GM23338 (cell line): ENCODE data around the gene PLCL1. TPM values are rescaled to one million over a fixed set of nuclear protein-coding genes. Genes with fewer than 3 reads are reported as not detected.

Source experiments
- ATAC-seq: fragments of 200-7000 bp; cut with Tn5 transposase; 3 replicates; pipeline ENCODE4 v1.9.1; 2020
- DNase-seq: peaks from one replicate; pipeline ENCODE4 v3.0.0-alpha.2; 2015; ENCODE audit warnings: low spot score
- H2AFZ ChIP-seq: fragments of 200-600 bp; sonication (generic); 2 replicates; pipeline ENCODE4 v1.8.0; 2016; ENCODE audit warnings: antibody characterized with exemption, mild to moderate bottlenecking, moderate library complexity
- H3F3A ChIP-seq: fragments of 200-600 bp; sonication (generic); replicated peaks from 2 replicates; pipeline ENCODE4 v1.8.0; 2017; ENCODE audit warnings: antibody characterized with exemption, mixed run types, low read depth
- H3K27ac ChIP-seq: fragments of 200-600 bp; sonication (generic); 2 replicates; pipeline ENCODE4 v1.6.1; 2016; ENCODE audit warnings: low read depth
- H3K27me3 ChIP-seq: fragments of 200-600 bp; sonication (generic); 2 replicates; pipeline ENCODE4 v1.8.0; 2016; ENCODE audit warnings: mild to moderate bottlenecking, mixed run types, moderate library complexity; ENCODE audit not compliant: insufficient read depth
- H3K36me3 ChIP-seq: fragments of 200-600 bp; sonication (generic); 2 replicates; pipeline ENCODE4 v1.8.0; 2016; ENCODE audit warnings: mild to moderate bottlenecking; ENCODE audit not compliant: insufficient read depth
- H3K4me1 ChIP-seq: fragments of 200-600 bp; sonication (generic); 2 replicates; pipeline ENCODE4 v1.8.0; 2016; ENCODE audit warnings: mild to moderate bottlenecking, moderate library complexity; ENCODE audit not compliant: insufficient read depth
- H3K4me2 ChIP-seq: fragments of 200-600 bp; sonication (generic); 2 replicates; pipeline ENCODE4 v1.7.1; 2017; ENCODE audit warnings: mixed run types
- H3K4me3 ChIP-seq: fragments of 200-600 bp; sonication (generic); 2 replicates; pipeline ENCODE4 v1.6.1; 2016; ENCODE audit warnings: mixed run types
- H3K79me2 ChIP-seq: fragments of 200-600 bp; sonication (generic); replicated peaks from 2 replicates; pipeline ENCODE4 v1.8.0; 2017; ENCODE audit warnings: mild to moderate bottlenecking; ENCODE audit not compliant: insufficient read depth
- H3K9me2 ChIP-seq: fragments of 200-600 bp; sonication (generic); 2 replicates; pipeline ENCODE4 v1.8.0; 2017; ENCODE audit not compliant: insufficient read depth
- H4K20me1 ChIP-seq: fragments of 200-600 bp; sonication (generic); replicated peaks from 2 replicates; pipeline ENCODE4 v1.8.0; 2017; ENCODE audit warnings: mild to moderate bottlenecking; ENCODE audit not compliant: insufficient read depth
- H3K27ac Mint-ChIP-seq: 2 replicates; pipeline ENCODE4 v1.8.0; 2020; ENCODE audit warnings: inconsistent platforms, mild to moderate bottlenecking, moderate library complexity, mixed read lengths
- H3K27me3 Mint-ChIP-seq: 3 replicates; pipeline ENCODE4 v1.8.0; 2022; ENCODE audit warnings: low read depth, mild to moderate bottlenecking, moderate library complexity, mixed read lengths, inconsistent platforms; ENCODE audit not compliant: insufficient read depth, poor library complexity
- H3K36me3 Mint-ChIP-seq: 3 replicates; pipeline ENCODE4 v1.8.0; 2021; ENCODE audit warnings: low read depth, mild to moderate bottlenecking, inconsistent platforms, moderate library complexity, mixed read lengths
- H3K4me1 Mint-ChIP-seq: 3 replicates; pipeline ENCODE4 v1.8.0; 2020; ENCODE audit warnings: mild to moderate bottlenecking, inconsistent platforms, mixed read lengths
- H3K4me3 Mint-ChIP-seq: 3 replicates; pipeline ENCODE4 v1.8.0; 2021; ENCODE audit warnings: moderate library complexity, mild to moderate bottlenecking, inconsistent platforms, mixed read lengths
- H3K9me3 Mint-ChIP-seq: 3 replicates; pipeline ENCODE4 v1.8.0; 2020; ENCODE audit warnings: moderate library complexity, mild to moderate bottlenecking, inconsistent platforms, mixed read lengths
- CREB1 ChIP-seq: fragments of 250-450 bp; sonication (Bioruptor Pico); IDR thresholded peaks from 2 replicates; pipeline ENCODE4 v1.5.0; 2020; ENCODE audit warnings: low read depth, mild to moderate bottlenecking, moderate library complexity
- CTCF ChIP-seq, 2 experiments: fragments of 200-600 bp in 1 of 2; sonication (generic) in 1 of 2; conservative IDR thresholded peaks; 2 replicates each; pipeline versions ENCODE4 v1.5.1 to v1.6.1; 2016 to 2017; ENCODE audit warnings: antibody characterized with exemption in 2 of 2, low read depth in 2 of 2, mild to moderate bottlenecking in 2 of 2, moderate library complexity in 1 of 2
- EZH2 ChIP-seq: fragments of 200-600 bp; sonication (generic); IDR thresholded peaks from one replicate; pipeline ENCODE4 v1.8.0; 2017; ENCODE audit warnings: antibody characterized with exemption, mild to moderate bottlenecking, low read depth; ENCODE audit not compliant: unreplicated experiment
- EZH2phosphoT487 ChIP-seq: fragments of 200-600 bp; sonication (generic); IDR thresholded peaks from one replicate; pipeline ENCODE4 v1.8.1; 2018; ENCODE audit warnings: antibody characterized with exemption; ENCODE audit not compliant: unreplicated experiment
- JUNB ChIP-seq: IDR thresholded peaks from one replicate; pipeline ENCODE4 v1.6.1; 2016; ENCODE audit warnings: antibody characterized with exemption; ENCODE audit not compliant: unreplicated experiment
- NANOG ChIP-seq: IDR thresholded peaks from 2 replicates; pipeline ENCODE4 v1.6.1; 2016; ENCODE audit warnings: antibody characterized with exemption, borderline replicate concordance
- POLR2AphosphoS5 ChIP-seq: IDR thresholded peaks from 2 replicates; pipeline ENCODE4 v1.6.1; 2016; ENCODE audit warnings: antibody characterized with exemption, low read depth
- STAT1 ChIP-seq: IDR thresholded peaks from one replicate; pipeline ENCODE4 v1.6.1; 2016; ENCODE audit warnings: antibody characterized with exemption; ENCODE audit not compliant: unreplicated experiment
- ZNF114 ChIP-seq: fragments of 250-450 bp; sonication (Bioruptor Pico); IDR thresholded peaks from 2 replicates; pipeline ENCODE4 v1.5.0; 2020; ENCODE audit warnings: mild to moderate bottlenecking, moderate library complexity
- ZNF331 ChIP-seq: fragments of 250-450 bp; sonication (Bioruptor Pico); IDR thresholded peaks from 2 replicates; pipeline ENCODE4 v1.5.0; 2020; ENCODE audit warnings: low read depth, mild to moderate bottlenecking, moderate library complexity
- polyA plus RNA-seq: library from polyadenylated mRNA; unstranded; fragments of >200 nt; fragmentation: Nextera tagmentation; extraction: Ambion mirVana; gene quantifications from 2 replicates; pipeline ENCODE4 v1.2.1, GENCODE V29; 2016
- total RNA-seq: library from RNA; depleted of rRNA; stranded (reverse); fragments of >200 nt; shearing (Covaris generic); gene quantifications from 2 replicates; pipeline ENCODE4 v1.2.3, GENCODE V29; 2014
- TF ChIP-seq, protein P1 (sequence below): fragments of 250-450 bp; sonication (Bioruptor Pico); IDR thresholded peaks from 2 replicates; pipeline ENCODE4 v1.5.0; 2020; ENCODE audit warnings: mild to moderate bottlenecking, moderate library complexity
- TF ChIP-seq, protein P2 (sequence below): IDR thresholded peaks from one replicate; pipeline ENCODE4 v1.6.1; 2018; ENCODE audit warnings: antibody characterized with exemption; ENCODE audit not compliant: unreplicated experiment
- TF ChIP-seq, protein P3 (sequence below): IDR thresholded peaks from 2 replicates; pipeline ENCODE4 v1.6.1; 2016; ENCODE audit warnings: antibody characterized with exemption

PLCL1 gene
- total and polyA plus RNA-seq, 2 experiments from 2014 or later = not detected

DNA sequence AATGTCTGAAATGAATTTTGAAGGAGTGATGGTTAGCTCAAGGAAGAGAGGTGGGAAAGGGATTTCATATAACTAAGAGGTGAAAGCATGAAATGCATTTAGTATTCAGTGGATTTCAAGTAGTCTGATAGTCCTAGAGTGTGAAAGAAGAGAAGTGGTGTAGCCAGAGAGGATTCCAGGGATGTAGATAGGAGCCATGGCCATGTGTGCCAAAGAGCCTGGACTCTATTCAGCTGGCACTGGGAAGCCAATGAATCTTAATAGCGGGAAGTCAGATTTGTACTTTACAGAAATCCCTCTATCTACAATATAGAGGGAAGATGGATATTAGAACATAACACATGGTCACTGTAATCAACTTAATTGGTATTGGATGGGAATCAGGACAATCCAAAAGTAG is 10.9 kb upstream of the PLCL1 start:
- no peaks in the 10 kb centered on the region for H3K4me1 Mint-ChIP-seq
- DNase-seq (no peak), ATAC-seq (no peak)
- Histone ChIP-seq H3F3A (no peaks in the 10 kb centered on the region), H3K79me2 (no peaks in the 10 kb centered on the region), H3K4me2 (no peak overlapping the region), H3K4me3 (no peak overlapping the region), H3K4me1 (no peaks in the 10 kb centered on the region), H2AFZ (no peak overlapping the region), H3K27ac (no peak overlapping the region), H3K36me3 (no peaks in the 10 kb centered on the region), H4K20me1 (no peaks in the 10 kb centered on the region), H3K9me2 (no peaks in the 10 kb centered on the region), H3K27me3 (peaks cover under 1% of the 10 kb centered on the region; the same call in 1 of the 2 replicates)
- peaks cover 2% of the 10 kb centered on the region for H3K27me3 Mint-ChIP-seq
- TF ChIP-seq, protein P1, sequence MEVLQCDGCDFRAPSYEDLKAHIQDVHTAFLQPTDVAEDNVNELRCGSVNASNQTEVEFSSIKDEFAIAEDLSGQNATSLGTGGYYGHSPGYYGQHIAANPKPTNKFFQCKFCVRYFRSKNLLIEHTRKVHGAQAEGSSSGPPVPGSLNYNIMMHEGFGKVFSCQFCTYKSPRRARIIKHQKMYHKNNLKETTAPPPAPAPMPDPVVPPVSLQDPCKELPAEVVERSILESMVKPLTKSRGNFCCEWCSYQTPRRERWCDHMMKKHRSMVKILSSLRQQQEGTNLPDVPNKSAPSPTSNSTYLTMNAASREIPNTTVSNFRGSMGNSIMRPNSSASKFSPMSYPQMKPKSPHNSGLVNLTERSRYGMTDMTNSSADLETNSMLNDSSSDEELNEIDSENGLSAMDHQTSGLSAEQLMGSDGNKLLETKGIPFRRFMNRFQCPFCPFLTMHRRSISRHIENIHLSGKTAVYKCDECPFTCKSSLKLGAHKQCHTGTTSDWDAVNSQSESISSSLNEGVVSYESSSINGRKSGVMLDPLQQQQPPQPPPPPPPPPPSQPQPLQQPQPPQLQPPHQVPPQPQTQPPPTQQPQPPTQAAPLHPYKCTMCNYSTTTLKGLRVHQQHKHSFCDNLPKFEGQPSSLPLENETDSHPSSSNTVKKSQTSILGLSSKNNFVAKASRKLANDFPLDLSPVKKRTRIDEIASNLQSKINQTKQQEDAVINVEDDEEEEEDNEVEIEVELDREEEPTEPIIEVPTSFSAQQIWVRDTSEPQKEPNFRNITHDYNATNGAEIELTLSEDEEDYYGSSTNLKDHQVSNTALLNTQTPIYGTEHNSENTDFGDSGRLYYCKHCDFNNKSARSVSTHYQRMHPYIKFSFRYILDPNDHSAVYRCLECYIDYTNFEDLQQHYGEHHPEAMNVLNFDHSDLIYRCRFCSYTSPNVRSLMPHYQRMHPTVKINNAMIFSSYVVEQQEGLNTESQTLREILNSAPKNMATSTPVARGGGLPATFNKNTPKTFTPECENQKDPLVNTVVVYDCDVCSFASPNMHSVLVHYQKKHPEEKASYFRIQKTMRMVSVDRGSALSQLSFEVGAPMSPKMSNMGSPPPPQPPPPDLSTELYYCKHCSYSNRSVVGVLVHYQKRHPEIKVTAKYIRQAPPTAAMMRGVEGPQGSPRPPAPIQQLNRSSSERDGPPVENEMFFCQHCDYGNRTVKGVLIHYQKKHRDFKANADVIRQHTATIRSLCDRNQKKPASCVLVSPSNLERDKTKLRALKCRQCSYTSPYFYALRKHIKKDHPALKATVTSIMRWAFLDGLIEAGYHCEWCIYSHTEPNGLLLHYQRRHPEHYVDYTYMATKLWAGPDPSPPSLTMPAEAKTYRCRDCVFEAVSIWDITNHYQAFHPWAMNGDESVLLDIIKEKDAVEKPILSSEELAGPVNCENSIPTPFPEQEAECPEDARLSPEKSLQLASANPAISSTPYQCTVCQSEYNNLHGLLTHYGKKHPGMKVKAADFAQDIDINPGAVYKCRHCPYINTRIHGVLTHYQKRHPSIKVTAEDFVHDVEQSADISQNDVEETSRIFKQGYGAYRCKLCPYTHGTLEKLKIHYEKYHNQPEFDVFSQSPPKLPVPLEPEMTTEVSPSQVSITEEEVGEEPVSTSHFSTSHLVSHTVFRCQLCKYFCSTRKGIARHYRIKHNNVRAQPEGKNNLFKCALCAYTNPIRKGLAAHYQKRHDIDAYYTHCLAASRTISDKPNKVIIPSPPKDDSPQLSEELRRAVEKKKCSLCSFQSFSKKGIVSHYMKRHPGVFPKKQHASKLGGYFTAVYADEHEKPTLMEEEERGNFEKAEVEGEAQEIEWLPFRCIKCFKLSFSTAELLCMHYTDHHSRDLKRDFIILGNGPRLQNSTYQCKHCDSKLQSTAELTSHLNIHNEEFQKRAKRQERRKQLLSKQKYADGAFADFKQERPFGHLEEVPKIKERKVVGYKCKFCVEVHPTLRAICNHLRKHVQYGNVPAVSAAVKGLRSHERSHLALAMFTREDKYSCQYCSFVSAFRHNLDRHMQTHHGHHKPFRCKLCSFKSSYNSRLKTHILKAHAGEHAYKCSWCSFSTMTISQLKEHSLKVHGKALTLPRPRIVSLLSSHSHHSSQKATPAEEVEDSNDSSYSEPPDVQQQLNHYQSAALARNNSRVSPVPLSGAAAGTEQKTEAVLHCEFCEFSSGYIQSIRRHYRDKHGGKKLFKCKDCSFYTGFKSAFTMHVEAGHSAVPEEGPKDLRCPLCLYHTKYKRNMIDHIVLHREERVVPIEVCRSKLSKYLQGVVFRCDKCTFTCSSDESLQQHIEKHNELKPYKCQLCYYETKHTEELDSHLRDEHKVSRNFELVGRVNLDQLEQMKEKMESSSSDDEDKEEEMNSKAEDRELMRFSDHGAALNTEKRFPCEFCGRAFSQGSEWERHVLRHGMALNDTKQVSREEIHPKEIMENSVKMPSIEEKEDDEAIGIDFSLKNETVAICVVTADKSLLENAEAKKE = no peak
- TF ChIP-seq ZNF331 (no peak), NANOG (no peak), JUNB (no peak), POLR2AphosphoS5 (no peak), ZNF114 (CRISPR knock-in tag) (no peak), EZH2phosphoT487 (no peak), CTCF (conservative IDR thresholded peaks at IDR 0.05; ENCODE audit: low read depth in 2 of 2) (no peak), CREB1 (CRISPR knock-in tag) (no peak), STAT1 (no peak), EZH2 (no peak)
- TF ChIP-seq, protein P2, sequence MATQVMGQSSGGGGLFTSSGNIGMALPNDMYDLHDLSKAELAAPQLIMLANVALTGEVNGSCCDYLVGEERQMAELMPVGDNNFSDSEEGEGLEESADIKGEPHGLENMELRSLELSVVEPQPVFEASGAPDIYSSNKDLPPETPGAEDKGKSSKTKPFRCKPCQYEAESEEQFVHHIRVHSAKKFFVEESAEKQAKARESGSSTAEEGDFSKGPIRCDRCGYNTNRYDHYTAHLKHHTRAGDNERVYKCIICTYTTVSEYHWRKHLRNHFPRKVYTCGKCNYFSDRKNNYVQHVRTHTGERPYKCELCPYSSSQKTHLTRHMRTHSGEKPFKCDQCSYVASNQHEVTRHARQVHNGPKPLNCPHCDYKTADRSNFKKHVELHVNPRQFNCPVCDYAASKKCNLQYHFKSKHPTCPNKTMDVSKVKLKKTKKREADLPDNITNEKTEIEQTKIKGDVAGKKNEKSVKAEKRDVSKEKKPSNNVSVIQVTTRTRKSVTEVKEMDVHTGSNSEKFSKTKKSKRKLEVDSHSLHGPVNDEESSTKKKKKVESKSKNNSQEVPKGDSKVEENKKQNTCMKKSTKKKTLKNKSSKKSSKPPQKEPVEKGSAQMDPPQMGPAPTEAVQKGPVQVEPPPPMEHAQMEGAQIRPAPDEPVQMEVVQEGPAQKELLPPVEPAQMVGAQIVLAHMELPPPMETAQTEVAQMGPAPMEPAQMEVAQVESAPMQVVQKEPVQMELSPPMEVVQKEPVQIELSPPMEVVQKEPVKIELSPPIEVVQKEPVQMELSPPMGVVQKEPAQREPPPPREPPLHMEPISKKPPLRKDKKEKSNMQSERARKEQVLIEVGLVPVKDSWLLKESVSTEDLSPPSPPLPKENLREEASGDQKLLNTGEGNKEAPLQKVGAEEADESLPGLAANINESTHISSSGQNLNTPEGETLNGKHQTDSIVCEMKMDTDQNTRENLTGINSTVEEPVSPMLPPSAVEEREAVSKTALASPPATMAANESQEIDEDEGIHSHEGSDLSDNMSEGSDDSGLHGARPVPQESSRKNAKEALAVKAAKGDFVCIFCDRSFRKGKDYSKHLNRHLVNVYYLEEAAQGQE = no peak
- TF ChIP-seq, protein P3, sequence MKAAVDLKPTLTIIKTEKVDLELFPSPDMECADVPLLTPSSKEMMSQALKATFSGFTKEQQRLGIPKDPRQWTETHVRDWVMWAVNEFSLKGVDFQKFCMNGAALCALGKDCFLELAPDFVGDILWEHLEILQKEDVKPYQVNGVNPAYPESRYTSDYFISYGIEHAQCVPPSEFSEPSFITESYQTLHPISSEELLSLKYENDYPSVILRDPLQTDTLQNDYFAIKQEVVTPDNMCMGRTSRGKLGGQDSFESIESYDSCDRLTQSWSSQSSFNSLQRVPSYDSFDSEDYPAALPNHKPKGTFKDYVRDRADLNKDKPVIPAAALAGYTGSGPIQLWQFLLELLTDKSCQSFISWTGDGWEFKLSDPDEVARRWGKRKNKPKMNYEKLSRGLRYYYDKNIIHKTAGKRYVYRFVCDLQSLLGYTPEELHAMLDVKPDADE = no peak
- H3K4me3 Mint-ChIP-seq = no peak overlapping the region
- no peak overlapping the region for H3K27ac Mint-ChIP-seq
- H3K9me3 Mint-ChIP-seq = peaks cover 3% of the 10 kb centered on the region; the same call in 1 of the 3 replicates
- no peaks in the 10 kb centered on the region for H3K36me3 Mint-ChIP-seq
